Measurements from ENCODE around the gene FBXW9.
A peak's percentile ranks its signal among the peaks of the same experiment; 100 is the strongest.

FBXW9 gene

GRCh38 chr19:12736995-12737834, 40.8 kb upstream of the FBXW9 start, which contains the start of gene GET3 (continued):
- TF ChIP-seq KLF7 (tag by site-specific recombination; IDR thresholded peaks at IDR 0.05; ENCODE audit: borderline replicate concordance) (peak; percentile 63; the same call in 1 of the 2 replicates), ZNF555 (tag by site-specific recombination; conservative IDR thresholded peaks at IDR 0.05) (no peak), ZNF214 (tag by site-specific recombination; IDR thresholded peaks at IDR 0.05; ENCODE audit: borderline replicate concordance) (no peak), KLF10 (tag by site-specific recombination; IDR thresholded peaks at IDR 0.05) (peak; percentile 82), ZNF629 (tag by site-specific recombination; IDR thresholded peaks at IDR 0.05) (peak; percentile 55), PATZ1 (tag by site-specific recombination; IDR thresholded peaks at IDR 0.05) (no peak; the same call in 1 of the 2 replicates), ZBTB11 (tag by site-specific recombination; conservative IDR thresholded peaks at IDR 0.05; ENCODE audit: low read depth) (0 out of 2 replicates have a peak, but pooled peaks have one; percentile 33), ZNF660 (tag by site-specific recombination; IDR thresholded peaks at IDR 0.05) (peak; percentile 78), ZSCAN5A (tag by site-specific recombination; IDR thresholded peaks at IDR 0.05) (no peak), ZNF626 (tag by site-specific recombination; IDR thresholded peaks at IDR 0.05) (no peak), ZBTB7A (tag by site-specific recombination; IDR thresholded peaks at IDR 0.05; ENCODE audit: low read depth) (0 out of 2 replicates have a peak, but pooled peaks have one; percentile 49), ZNF48 (tag by site-specific recombination; IDR thresholded peaks at IDR 0.05) (no peak), ZBTB21 (tag by site-specific recombination; IDR thresholded peaks at IDR 0.05) (peak; percentile 46; the same call in 1 of the 2 replicates), ZNF707 (tag by site-specific recombination; IDR thresholded peaks at IDR 0.05) (no peak), ZFP41 (tag by site-specific recombination; IDR thresholded peaks at IDR 0.05; ENCODE audit: borderline replicate concordance) (no peak), PRDM1 (tag by site-specific recombination; IDR thresholded peaks at IDR 0.05) (0 out of 2 replicates have a peak, but pooled peaks have one; percentile 17), ZFP69B (tag by site-specific recombination; IDR thresholded peaks at IDR 0.05) (0 out of 2 replicates have a peak, but pooled peaks have one; percentile 36), PBX3 (CRISPR knock-in tag; IDR thresholded peaks at IDR 0.05) (no peak), TSHZ1 (tag by site-specific recombination; IDR thresholded peaks at IDR 0.05; ENCODE audit: borderline replicate concordance) (peak; percentile 46; the same call in 1 of the 2 replicates), ZEB2 (tag by site-specific recombination; IDR thresholded peaks at IDR 0.05) (peak; percentile 72; the same call in 1 of the 2 replicates), ZBTB8A (tag by site-specific recombination; IDR thresholded peaks at IDR 0.05) (peak; percentile 36; the same call in 1 of the 2 replicates), ZNF558 (tag by site-specific recombination; IDR thresholded peaks at IDR 0.05) (peak; percentile 32; the same call in 1 of the 2 replicates), HIC1 (tag by site-specific recombination; IDR thresholded peaks at IDR 0.05) (peak; percentile 89), ZNF426 (tag by site-specific recombination; IDR thresholded peaks at IDR 0.05) (no peak)
